ENCODE measurements around the gene ARFRP1.
A peak's percentile ranks its signal among the peaks of the same experiment; 100 is the strongest.

ARFRP1 gene

GRCh38 chr20:63701329-63702035 is 6.3 kb downstream of the ARFRP1 start:
- DNase-seq, result peak in 1 of 5 experiments; percentile 28

GRCh38 chr20:63701051-63701328 is 6.8 kb downstream of the ARFRP1 start:
- no peak for DNase-seq

- no peak for DNase-seq
Measured at GRCh38 chr20:63700199-63701050, 7.4 kb downstream of the ARFRP1 start.

- no peak for DNase-seq
Measured at GRCh38 chr20:63699466-63700198, 8.1 kb downstream of the ARFRP1 start.

GRCh38 chr20:63698739-63699465 is 8.9 kb downstream of the ARFRP1 start:
- DNase-seq, result peak in 1 of 5 experiments; percentile 39

- no peak for DNase-seq
Measured at GRCh38 chr20:63697868-63698545, 9.8 kb downstream of the ARFRP1 start.

- DNase-seq, result no peak
Measured at GRCh38 chr20:63697357-63697867, 10.4 kb downstream of the ARFRP1 start.

- peak in 1 of 5 experiments; percentile 31 for DNase-seq
Measured at GRCh38 chr20:63696628-63697356, 11.0 kb downstream of the ARFRP1 start, which contains the start of gene TNFRSF6B. Gene TNFRSF6B, plus strand, starts transcription at chr20:63696652. Its CDS starts 116 bp downstream, at chr20:63696768.

GRCh38 chr20:63696306-63696627 is 11.5 kb downstream of the ARFRP1 start:
- DNase-seq, result peak in 1 of 5 experiments; percentile 35

- DNase-seq, result no peak
Measured at GRCh38 chr20:63695424-63696305, 12.1 kb downstream of the ARFRP1 start.

GRCh38 chr20:63694584-63695423 is 13.0 kb downstream of the ARFRP1 start:
- DNase-seq, result no peak

GRCh38 chr20:63693733-63694583 is 13.8 kb downstream of the ARFRP1 start:
- DNase-seq, result no peak

- no peak for DNase-seq
Measured at GRCh38 chr20:63693083-63693732, 14.6 kb downstream of the ARFRP1 start.

- DNase-seq, result no peak
Measured at GRCh38 chr20:63692436-63693082, 15.2 kb downstream of the ARFRP1 start.

GRCh38 chr20:63691711-63692435 is 15.9 kb downstream of the ARFRP1 start:
- DNase-seq, result no peak

Measured in T-helper 2 cell (primary cell).